ENCODE data around the gene NFIX.

NFIX gene

DNA sequence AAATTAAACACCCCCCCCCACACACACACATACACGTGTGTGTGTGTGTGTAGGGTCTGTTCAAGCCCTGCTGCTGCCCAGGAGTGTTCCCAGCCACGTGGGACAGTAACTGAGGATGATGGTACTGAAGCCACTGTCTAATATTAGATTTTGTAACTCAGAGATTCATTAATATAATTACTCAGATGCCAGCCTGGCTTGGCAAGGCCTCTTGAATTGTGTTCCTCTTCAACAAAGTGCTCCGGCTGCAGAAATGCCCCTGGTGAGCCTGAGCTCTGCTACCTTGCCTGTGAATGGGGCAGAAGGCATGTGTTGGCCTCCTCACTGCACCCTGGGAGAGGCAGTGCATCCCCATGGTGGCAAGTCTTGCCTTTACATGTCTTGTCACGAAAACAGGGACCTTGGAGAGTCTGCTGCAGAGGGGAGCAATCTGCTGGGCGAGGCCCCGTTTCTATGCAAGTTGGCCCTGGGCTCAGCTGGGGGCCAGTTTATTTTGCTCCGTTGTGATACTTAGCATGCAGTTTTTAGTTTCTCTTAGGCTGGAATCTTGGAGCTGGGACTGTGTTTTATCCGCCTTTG, 44.0 kb downstream of the NFIX start:
- no peak for DNase-seq

- DNase-seq: no peak
Measured at GRCh38 chr19:13040232-13040947, 45.1 kb downstream of the NFIX start.

DNA sequence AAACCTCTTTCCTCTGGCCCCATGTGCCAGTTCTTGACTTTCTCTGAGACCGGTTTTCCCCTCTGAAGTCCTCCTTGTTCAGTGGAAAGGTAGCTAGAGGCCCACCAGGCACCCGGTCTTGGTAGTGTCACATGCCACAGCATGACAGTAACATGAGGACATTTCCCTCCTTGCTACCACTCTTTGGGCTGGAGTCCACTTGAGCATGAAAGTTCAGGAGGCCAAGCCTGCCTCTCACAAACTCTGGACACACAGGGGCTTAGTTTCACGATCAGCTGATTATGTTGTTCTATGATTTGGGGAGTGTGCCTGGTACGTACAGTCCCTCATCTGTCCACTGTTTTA, 45.6 kb downstream of the NFIX start:
- DNase-seq: no peak

DNA sequence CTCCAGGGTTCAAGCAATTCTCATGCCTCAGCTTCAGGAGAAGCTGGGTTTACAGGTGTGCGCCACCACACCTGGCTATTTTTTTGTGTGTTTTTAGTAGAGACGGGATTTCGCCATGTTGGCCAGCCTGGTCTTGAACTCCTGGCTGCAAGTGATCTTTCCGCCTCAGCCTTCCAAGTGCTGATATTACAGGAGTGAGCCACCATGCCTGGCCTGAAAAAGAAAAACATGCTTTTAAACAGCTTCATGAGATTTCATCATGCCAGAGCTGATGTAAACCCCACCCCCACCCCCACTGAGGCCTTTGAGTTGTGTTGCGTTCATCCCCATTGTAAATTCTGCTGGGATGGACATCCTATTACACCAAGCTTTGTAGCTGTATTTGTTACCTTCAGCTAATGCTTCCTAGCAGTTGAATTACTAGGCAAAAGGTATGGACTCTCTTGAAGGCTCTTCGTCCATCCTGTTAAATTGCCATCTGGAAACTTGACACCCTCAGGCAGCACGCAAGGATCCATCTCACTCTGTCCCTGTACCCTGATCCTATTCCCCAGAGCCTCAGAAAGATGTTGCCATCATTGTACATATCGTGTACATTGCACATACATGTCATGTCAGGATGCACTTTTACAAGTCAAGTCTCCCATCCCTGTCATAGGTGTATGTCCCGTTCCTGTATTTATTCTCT, 47.3 kb downstream of the NFIX start:
- DNase-seq: no peak

DNA sequence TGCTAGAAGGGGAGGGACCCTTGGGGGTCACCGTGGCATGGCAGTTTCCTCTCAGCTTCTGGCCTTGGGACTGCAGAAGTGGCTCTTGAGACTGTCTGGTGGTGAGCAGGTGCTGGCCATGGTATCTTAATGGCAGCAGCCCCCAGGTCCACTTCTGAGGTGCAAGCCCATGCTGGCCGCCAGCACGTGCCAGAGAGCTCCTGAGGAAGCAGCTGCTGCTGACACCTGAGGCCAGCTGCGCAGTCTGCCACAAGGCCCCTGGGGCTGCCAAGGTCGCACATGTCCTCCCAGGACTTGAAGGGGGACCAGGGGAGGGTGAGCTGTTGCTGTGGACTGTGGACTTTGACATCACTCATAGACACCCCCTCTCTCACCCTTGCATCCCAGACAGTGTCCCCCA, 48.0 kb downstream of the NFIX start:
- DNase-seq: no peak

DNA sequence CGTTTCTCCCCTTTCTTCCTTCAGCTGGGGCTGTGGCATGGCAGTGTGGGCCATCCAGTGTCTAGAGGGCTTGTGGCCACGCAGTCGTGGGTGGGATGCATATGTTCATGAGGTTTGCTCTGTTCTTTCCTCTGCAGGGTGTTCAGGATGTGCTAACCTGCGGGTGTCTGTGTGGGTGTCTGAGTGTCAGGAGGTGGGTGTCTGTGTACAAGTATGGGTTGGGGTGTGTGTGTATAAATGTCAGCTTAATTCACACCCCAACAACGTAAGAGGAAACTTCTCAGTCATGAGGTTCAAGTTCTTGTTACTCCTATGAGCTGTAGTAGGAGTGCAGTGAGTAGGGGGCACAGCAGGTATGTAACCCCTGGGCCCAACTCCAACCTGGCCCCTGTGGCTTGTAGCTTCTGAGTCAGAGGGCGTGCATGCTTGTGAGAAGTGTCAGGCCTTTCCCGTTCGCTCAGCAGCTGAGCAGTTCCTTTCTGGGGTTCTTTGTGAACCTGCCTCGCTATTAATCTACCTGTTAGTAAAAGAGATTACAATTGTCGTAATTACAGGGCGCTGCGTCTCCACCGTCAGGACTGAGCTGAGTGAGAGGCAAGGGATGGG, 49.1 kb downstream of the NFIX start:
- DNase-seq: no peak

DNA sequence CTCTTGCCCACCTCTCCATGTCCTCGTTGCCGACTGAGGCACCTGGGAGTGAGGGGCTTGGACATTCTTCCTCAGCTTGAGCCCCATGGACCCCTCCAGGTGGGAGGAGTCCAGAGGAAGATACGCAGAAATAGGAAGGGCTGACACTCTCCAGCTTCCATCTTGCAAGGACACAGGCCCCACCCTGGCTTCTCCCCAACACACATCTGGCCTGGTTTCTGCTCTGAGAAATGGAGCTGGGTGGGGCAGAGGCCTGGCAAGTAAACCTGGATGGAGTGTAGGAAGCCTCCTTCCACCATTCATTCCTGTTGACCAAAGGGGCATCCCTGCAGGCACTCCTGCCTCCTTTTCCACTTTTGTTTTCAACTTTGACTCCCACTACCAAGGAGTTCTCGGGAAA, 50.5 kb downstream of the NFIX start:
- no peak for DNase-seq

DNA sequence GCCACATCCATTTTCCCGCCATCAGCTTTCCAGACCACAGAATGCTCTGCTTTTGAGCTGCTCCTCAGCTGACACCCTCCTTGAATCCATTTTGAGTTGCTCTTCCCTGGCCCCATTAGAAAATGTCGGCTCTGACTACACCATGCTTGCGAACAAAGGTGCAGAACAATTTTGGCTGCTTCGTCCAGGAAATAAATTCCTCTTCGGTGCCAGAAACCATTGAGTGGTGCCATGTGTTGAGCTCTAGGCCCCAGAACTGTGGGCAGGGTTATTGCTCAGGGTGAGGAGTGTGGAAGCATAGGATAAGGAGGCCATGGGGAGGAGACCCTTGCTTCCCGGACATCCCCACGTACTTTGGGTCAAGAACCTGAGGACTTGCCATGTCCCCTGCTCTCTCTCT, 52.1 kb downstream of the NFIX start:
- DNase-seq: no peak

DNA sequence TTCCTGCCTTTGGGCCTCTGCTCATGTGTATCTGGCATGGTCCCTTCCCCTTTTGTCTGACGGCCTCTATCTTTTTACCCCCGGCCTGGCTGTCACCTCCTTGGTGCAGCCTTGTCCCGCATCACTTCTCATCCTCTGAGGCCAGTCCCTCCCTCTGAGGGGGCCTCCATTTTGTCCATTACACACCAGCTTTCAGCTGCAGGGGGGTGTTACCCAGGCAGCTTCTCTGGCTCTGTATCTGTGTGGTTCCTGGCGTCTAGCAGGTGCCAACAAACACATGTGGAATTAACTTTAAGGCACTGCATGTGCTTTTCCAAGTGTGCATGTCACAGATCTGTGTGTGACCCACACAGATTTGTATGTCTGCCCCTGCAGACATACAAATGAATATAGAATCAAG, 55.0 kb downstream of the NFIX start:
- no peak for DNase-seq

DNA sequence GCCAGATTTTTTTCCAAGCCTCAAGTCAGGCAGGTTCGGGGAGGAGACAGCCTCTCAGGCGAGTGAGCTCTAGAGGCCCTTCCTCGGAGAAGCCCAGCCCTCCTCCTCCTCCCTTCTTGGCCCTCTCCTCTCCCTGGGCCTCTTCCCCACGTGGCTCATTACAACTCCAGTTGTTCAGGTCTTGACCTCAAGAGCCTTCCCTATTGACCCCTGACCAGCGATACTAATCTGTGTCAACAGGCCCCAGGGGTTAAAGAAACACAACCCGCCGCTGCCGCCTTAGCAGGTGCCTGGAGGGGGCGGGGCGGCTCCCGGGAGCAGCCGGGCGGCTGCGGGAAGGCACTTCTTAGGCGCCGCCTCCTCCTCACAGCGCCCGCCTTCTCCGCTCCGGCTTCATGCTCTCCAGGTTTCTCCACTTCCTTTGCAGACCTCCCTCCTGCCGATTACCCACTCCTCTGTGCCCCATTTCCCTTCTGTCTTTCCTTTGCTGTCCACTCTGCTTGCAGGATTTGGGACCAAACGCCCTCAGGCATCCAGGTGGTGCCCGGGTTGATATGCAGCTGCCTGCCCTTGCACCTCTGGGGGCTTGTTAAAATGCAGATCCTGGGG, 56.4 kb downstream of the NFIX start:
- no peak for DNase-seq

GRCh38 chr19:13052447-13053175, 57.3 kb downstream of the NFIX start:
- DNase-seq: no peak

GRCh38 chr19:13053238-13053637, 58.0 kb downstream of the NFIX start:
- no peak for DNase-seq

- no peak for DNase-seq
Measured at GRCh38 chr19:13053761-13054625, 58.7 kb downstream of the NFIX start.

- DNase-seq: no peak
Measured at GRCh38 chr19:13054626-13055212, 59.4 kb downstream of the NFIX start.

DNA sequence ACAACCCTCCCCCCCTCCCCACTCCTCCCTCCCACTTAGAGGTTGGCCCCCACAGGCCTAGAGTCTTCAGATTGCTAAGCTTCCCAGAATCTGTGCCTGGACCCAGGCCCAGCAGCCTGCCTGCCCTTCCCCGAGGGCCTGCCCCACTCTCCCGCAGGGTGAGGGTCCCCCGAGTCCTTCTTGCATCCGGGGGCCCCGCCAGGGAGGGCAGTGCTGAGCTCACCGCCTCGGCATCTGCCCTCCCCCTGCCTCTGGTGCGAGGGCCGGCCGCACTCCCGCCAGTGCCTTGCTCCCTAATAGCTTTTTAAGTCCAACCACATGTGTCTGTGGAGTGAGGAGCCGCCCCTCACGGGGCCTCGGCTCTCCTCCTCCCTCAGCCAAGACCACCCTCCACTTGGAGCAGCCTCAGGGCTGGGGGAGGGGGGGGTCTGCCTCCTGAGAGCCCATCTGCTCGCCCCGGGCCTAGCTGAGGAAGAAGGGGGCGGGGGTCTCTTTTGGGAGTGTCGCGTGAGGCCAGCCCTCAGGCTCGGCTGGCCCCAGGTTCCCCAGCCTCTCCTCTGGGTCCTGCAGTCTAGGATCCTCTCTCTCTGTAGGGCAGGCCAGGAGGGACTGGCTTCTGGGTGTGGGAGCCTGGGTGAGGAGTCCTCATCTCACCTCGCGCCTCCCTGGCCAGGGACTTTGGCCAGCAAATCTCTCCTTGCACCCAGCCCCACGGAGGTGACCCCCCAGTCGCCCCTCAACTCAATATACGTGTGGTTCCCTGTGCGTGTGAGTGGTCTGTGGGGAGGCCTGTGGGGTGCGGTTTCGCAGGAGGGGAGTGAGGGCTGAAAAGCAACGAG, 60.2 kb downstream of the NFIX start:
- no peak for DNase-seq

DNA sequence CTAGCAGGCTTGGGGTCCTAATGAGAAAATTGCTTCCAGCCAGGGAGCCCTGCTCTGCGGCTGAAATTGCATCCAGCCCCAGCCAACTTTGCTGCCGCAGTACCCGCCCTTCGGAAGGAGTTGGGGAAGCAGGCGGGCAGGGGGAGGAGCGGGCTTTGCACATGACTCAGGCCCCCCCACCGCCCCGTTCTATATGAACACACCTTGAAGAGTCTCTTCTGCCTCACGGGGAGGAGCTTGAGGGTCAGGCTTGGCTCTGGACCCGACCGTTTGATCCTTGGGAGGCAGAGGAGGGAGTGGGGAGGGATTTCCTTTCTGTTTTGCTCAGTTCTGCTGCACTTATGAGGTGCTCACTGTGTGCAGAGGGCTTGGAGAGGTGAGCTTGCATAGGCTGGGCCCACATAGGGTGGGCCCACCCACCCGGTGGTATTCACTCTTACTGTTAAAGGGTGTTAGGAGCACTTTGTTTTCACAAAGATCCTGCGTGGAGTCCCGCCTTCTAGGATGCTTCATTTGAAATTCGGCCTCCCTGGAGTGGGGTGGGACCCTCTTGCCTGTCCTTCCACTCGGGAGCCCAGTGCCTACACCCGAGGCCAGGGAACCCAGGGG, 60.9 kb downstream of the NFIX start:
- DNase-seq: no peak

GRCh38 chr19:13057147-13057572, 61.9 kb downstream of the NFIX start:
- DNase-seq: no peak

DNA sequence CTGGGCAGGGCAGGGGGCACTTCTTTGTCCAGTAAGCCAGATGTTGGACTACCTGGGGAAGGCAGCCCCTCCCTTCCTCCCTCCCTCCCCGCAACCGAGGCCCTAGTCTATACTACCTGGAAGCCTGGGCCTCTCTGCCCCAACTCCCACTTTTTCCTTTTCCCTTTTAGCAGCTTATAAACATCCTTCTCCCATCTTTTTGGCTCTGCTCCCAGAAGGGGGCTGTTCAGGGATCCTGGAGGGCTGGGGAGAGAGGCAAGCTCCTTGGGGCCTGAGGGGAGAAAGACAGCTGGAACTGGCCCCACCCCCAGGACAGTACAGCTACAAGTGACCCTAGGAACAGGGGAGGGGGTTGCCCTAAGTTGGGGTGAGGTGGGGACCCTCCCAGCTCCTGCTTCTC, 62.5 kb downstream of the NFIX start:
- no peak for DNase-seq

DNA sequence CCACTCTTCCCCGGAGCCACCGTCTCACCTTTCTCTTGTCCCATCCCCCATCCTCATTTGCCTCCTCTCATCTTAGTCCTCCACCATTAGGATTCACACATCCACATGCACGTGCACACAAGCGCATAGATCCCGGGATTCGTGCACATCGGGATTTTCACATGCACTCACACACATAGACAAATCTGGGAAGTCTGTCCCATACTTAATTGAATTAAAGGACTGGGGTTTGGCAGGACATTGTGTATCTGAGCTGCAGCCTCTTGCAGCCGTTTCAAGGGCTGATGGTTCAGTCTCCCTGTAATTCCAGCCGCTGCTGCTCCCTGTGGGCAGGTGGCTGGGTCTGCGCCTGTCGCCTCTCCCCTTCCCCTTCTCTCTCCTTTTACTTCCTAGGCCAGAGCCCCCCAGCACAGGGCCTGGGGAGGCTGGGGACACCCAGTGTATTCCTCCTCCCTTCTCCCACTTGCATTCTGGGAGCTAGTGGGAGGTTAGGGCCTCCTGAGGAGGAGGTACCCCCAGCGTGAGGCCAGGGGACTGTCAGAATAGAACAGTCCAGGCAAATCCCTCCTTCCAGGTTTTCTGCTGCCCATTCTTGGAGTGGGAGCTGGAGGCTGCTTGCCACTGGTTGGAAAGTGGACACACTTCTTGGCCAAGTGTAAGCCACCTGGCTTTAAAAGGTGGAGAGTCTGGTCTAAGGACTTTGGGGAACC, 63.8 kb downstream of the NFIX start:
- DNase-seq: no peak
